Activated T-helper 2 cell treated with anti-CD3 and anti-CD28 coated beads, Interferon-gamma antibody, Interleukin-2, Interleukin-4, amounts not matched to agents 10 μg/mL and 5 μg/mL and 100 μg/mL, durations not matched to agents 14 hours and 24 hours and 36 hours (primary cell): ENCODE results near the gene METAP1D. TPM values are rescaled to one million over a fixed set of nuclear protein-coding genes. Genes with fewer than 3 reads are reported as not detected.

ENCODE experiments used
- DNase-seq: peaks from one replicate; pipeline ENCODE4 v3.0.0; 2021; ENCODE audit warnings: low spot score
- H3K27ac Mint-ChIP-seq: one replicate; pipeline ENCODE4 v1.8.0; 2021; ENCODE audit warnings: mixed read lengths
- H3K27me3 Mint-ChIP-seq: one replicate; pipeline ENCODE4 v1.8.0; 2021; ENCODE audit warnings: low read depth, mixed read lengths
- H3K36me3 Mint-ChIP-seq: one replicate; pipeline ENCODE4 v1.8.0; 2021; ENCODE audit warnings: low read depth, mixed read lengths
- H3K4me1 Mint-ChIP-seq: one replicate; pipeline ENCODE4 v1.8.0; 2021; ENCODE audit warnings: low read depth, mixed read lengths
- H3K4me3 Mint-ChIP-seq: one replicate; pipeline ENCODE4 v1.8.0; 2021; ENCODE audit warnings: low read depth, mild to moderate bottlenecking, moderate library complexity, mixed read lengths
- H3K9me3 Mint-ChIP-seq: one replicate; pipeline ENCODE4 v1.8.0; 2021; ENCODE audit warnings: mixed read lengths
- intact Hi-C: fragments of 100-400 bp; cut with micrococcal nuclease; formaldehyde crosslinking; loops from one replicate; pipeline ENCODE4 v1.15.1; 2023
- total RNA-seq: library from RNA; stranded (reverse); gene quantifications from 2 replicates; pipeline ENCODE4 v1.2.3, GENCODE V29; 2022

The METAP1D gene
- total RNA-seq, 1 donor from 2014 or later: 7.9 TPM

DNA sequence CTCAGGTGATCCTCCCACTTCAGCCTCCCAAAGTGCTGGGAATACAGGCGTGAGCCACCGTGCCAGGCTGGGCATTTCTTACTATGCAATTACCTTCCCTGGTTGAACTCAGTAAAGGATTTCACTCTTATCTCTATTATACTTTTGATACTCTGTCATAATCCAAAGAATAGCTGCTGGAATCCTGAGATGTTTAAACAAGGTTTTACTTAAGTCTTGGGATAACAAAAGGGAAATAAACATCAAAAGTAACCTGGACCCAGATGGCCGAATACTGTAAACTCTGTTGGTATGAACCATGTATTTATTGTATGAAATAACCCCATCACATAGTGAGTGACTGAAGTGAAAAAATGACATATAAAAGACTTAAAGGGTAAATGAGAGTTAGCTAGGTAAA lies 114.8 kb downstream of the METAP1D start:
- no peaks in the 10 kb centered on the region for H3K36me3 Mint-ChIP-seq
- H3K4me1 Mint-ChIP-seq: no peaks in the 10 kb centered on the region
- H3K4me3 Mint-ChIP-seq: no peak overlapping the region
- no peak overlapping the region for H3K27ac Mint-ChIP-seq
- H3K27me3 Mint-ChIP-seq: peaks cover 34% of the 10 kb centered on the region
- DNase-seq: no peak
- no peaks in the 10 kb centered on the region for H3K9me3 Mint-ChIP-seq
- intact Hi-C loops: no loop called here

DNA sequence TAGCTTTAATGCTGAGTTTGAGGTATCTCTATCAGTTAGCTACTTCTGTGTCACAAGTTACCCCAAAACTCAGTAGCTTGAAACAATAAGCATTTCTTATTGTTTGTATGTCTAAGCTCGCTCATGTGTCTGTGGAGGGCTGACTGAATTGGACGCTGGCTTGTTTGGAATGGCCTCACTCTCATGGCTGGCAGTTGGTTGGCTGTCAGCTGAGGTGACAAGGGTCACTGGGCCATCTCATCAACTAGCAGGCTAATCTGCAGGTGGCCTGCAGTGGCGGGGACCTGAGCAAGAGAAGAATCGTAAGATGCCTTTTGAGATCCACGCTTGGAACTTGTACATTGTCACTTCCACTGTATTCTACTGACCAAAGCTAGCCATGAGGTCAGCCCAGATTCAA lies 116.4 kb downstream of the METAP1D start:
- no peak for DNase-seq
- no peaks in the 10 kb centered on the region for H3K9me3 Mint-ChIP-seq
- intact Hi-C loops: no loop called here
- H3K4me1 Mint-ChIP-seq: no peaks in the 10 kb centered on the region
- no peaks in the 10 kb centered on the region for H3K36me3 Mint-ChIP-seq
- H3K27me3 Mint-ChIP-seq: peaks cover 31% of the 10 kb centered on the region
- no peak overlapping the region for H3K27ac Mint-ChIP-seq
- no peak overlapping the region for H3K4me3 Mint-ChIP-seq

DNA sequence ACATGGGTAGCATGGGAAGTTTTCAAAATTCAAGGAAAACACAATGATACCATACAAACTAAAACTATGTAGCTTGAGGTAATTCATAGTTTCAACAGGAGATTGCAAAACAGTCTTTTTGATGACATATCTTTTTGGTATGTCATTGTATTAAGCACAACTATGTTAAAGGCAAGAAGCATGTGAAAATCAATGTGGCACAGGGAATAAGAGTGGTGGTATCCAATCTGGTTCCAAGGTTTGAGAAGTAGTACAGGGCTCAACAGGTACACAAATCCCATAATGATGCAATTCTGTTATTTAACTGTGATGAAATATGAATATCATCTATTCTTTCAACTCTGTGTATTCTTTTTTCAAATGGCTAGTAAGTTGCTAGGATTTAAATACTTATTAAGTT lies 119.3 kb downstream of the METAP1D start:
- Mint-ChIP-seq H3K4me3 (no peak overlapping the region), H3K27me3 (peaks cover 22% of the 10 kb centered on the region), H3K4me1 (no peaks in the 10 kb centered on the region), H3K27ac (no peak overlapping the region), H3K9me3 (no peaks in the 10 kb centered on the region), H3K36me3 (no peaks in the 10 kb centered on the region)
- DNase-seq: no peak
- intact Hi-C loops: no loop called here

GRCh38 chr2:172120118-172120517 lies 120.4 kb downstream of the METAP1D start:
- peaks cover 1% of the 10 kb centered on the region for H3K4me1 Mint-ChIP-seq
- intact Hi-C loops: no loop called here
- H3K27ac Mint-ChIP-seq: no peak overlapping the region
- H3K9me3 Mint-ChIP-seq: no peaks in the 10 kb centered on the region
- H3K36me3 Mint-ChIP-seq: no peaks in the 10 kb centered on the region
- H3K4me3 Mint-ChIP-seq: no peak overlapping the region
- peaks cover 21% of the 10 kb centered on the region for H3K27me3 Mint-ChIP-seq
- DNase-seq: no peak

GRCh38 chr2:172128484-172128883 lies 128.7 kb downstream of the METAP1D start:
- H3K9me3 Mint-ChIP-seq: no peaks in the 10 kb centered on the region
- intact Hi-C loops: loop anchor here (5.0 kb wide), 3 partner anchors 334 to 531 kb away; no protein-coding TSS in a partner anchor

GRCh38 chr2:172129404-172129803 lies 129.7 kb downstream of the METAP1D start:
- Mint-ChIP-seq H3K4me1 (no peaks in the 10 kb centered on the region), H3K36me3 (no peaks in the 10 kb centered on the region)
- intact Hi-C loops: loop anchor here (5.0 kb wide), 3 partner anchors 333 to 532 kb away; no protein-coding TSS in a partner anchor

More at GRCh38 chr2:172128484-172128883, 128.7 kb downstream of the METAP1D start:
- DNase-seq: no peak
- Mint-ChIP-seq H3K4me3 (no peak overlapping the region), H3K36me3 (no peaks in the 10 kb centered on the region), H3K27ac (no peak overlapping the region), H3K27me3 (peaks cover 14% of the 10 kb centered on the region), H3K4me1 (peaks cover 1% of the 10 kb centered on the region)

More at GRCh38 chr2:172129404-172129803, 129.7 kb downstream of the METAP1D start:
- Mint-ChIP-seq H3K9me3 (no peaks in the 10 kb centered on the region), H3K27me3 (peaks cover 15% of the 10 kb centered on the region), H3K27ac (no peak overlapping the region), H3K4me3 (no peak overlapping the region)
- no peak for DNase-seq

Other genes starting within 250 kb of the METAP1D start
- 27.2 and 27.3 TPM in 2 replicates for gene SLC25A12, start 105.7 kb upstream of the METAP1D start, total RNA-seq
- gene HAT1, start 77.5 kb upstream of the METAP1D start, total RNA-seq: 67.4 and 70.1 TPM in 2 replicates
- gene DLX1, start 85.6 kb downstream of the METAP1D start, total RNA-seq: 0.09 TPM in 1 of 2 replicates, not detected in the other
- 0.14 TPM in 1 of 2 replicates, not detected in the other for gene DLX2, start 102.9 kb downstream of the METAP1D start, total RNA-seq